GM12865 (cell line): Measurements from ENCODE around the gene LEMD2.

Source experiments
- DNase-seq: peaks from one replicate; pipeline ENCODE4 v3.0.0; 2010; ENCODE audit warnings: low read depth
- H3K4me3 ChIP-seq: 2 replicates; pipeline ENCODE4 v1.5.1; 2011; ENCODE audit warnings: mild to moderate bottlenecking, low read depth, low read length, control low read depth
- TF ChIP-seq, protein P1 (sequence below): IDR thresholded peaks from 2 replicates; pipeline ENCODE4 v1.5.1; 2011; ENCODE audit warnings: low read length, control low read depth, low read depth, inconsistent platforms; ENCODE audit not compliant: insufficient read depth; ENCODE audit errors: missing control alignments

LEMD2 gene

GRCh38 chr6:33781131-33781975 lies 7.6 kb downstream of the LEMD2 start:
- DNase-seq, result no peak
- H3K4me3 ChIP-seq, result no peak overlapping the region
- TF ChIP-seq, protein P1, sequence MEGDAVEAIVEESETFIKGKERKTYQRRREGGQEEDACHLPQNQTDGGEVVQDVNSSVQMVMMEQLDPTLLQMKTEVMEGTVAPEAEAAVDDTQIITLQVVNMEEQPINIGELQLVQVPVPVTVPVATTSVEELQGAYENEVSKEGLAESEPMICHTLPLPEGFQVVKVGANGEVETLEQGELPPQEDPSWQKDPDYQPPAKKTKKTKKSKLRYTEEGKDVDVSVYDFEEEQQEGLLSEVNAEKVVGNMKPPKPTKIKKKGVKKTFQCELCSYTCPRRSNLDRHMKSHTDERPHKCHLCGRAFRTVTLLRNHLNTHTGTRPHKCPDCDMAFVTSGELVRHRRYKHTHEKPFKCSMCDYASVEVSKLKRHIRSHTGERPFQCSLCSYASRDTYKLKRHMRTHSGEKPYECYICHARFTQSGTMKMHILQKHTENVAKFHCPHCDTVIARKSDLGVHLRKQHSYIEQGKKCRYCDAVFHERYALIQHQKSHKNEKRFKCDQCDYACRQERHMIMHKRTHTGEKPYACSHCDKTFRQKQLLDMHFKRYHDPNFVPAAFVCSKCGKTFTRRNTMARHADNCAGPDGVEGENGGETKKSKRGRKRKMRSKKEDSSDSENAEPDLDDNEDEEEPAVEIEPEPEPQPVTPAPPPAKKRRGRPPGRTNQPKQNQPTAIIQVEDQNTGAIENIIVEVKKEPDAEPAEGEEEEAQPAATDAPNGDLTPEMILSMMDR, result no peak

GRCh38 chr6:33779895-33780294 lies 9.0 kb downstream of the LEMD2 start:
- TF ChIP-seq, protein P1, result no peak

DNA sequence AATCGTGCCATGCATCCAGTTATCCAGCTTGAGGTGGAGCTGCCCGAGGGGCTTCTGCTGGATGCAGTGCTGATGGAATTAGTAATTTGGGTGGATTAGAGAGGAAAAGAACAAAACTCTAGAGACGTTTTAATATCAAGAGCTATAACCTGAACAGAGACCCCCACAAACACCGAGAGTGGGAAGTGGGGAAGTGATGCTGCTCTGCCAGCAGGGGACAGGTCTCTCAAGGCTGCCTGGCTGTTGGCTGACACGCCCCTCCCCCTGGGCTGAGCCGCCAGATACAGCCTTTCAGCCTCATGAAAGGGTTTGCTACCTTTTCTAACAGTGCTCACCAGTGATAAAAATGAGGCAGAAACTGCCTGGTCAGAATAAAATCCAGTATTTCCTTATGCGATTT lies 9.6 kb downstream of the LEMD2 start:
- TF ChIP-seq, protein P1, result no peak
- no peak overlapping the region for H3K4me3 ChIP-seq
- no peak for DNase-seq

More at GRCh38 chr6:33779895-33780294, 9.0 kb downstream of the LEMD2 start:
- DNase-seq, result no peak
- no peak overlapping the region for H3K4me3 ChIP-seq

- H3K4me3 ChIP-seq, result no peak overlapping the region
- no peak for DNase-seq
- TF ChIP-seq, protein P1, result no peak
Measured at GRCh38 chr6:33778444-33779121, 10.3 kb downstream of the LEMD2 start.

GRCh38 chr6:33777398-33778388 lies 11.2 kb downstream of the LEMD2 start:
- H3K4me3 ChIP-seq, result no peak overlapping the region
- no peak for DNase-seq
- TF ChIP-seq, protein P1, result no peak

DNA sequence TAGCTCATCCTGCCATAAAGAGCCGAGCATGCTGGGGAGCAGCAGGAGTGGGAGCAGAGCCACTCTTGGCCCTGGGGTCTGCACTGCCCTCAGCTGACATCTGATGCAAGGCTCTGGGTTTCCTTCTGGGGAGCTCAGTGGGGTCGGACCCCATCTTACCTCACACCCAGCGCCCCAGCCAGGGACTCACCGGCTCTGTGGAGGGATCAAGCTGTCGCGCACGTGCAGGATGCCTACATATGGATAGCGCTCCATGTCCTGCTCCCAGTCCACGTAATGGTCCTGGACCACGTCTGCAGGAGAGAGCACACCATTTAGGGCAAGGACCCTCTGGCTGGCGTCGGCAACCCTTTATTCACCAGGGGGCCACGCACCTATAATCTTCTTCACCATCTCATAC lies 12.2 kb downstream of the LEMD2 start:
- TF ChIP-seq, protein P1, result no peak
- no peak for DNase-seq
- no peak overlapping the region for H3K4me3 ChIP-seq
